ENCODE measurements around the gene CACNB2. TPM values are rescaled to one million over a fixed set of nuclear protein-coding genes. Genes with fewer than 3 reads are reported as not detected.

CACNB2 gene
- total RNA-seq, 1 donor from 2014 or later: 7.6 TPM

DNA sequence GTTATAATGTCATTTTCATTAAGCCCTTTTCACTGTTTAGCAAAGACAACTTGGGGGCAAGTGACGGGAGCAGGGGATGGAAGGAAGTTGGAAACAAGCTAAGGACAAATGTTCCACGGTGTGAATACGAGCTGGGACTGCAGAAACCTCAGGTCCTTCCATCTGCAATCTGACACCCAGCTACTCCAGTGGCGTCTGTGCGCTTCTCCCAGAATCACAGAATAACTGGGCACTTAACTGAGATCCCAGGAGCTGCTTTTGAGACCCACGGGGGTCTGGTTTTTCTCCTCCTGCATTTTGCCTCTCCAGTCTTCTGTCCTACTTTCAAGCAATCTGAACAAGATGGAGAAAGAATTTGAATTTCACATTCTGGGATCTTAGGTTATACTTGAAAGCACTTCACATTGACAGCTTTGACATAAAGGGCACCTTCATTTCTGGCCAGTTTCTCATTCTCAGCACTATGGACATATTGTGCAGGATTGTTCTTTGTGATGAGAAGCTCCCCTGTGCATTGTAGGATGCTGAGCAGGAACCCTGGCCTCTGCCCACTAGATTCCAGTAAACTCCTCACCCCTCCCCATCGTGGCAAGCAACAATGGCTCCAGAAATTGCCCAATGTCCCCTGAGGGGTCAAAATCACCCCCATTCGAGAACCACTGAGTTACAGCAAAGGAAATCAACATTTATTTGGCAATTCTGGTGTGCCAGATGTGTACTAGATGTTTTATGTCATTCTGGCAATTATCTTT is 194.1 kb downstream of the CACNB2 start:
- Mint-ChIP-seq H3K27me3 (peaks cover 4% of the 10 kb centered on the region), H3K27ac (no peak overlapping the region), H3K36me3 (no peaks in the 10 kb centered on the region), H3K9me3 (no peaks in the 10 kb centered on the region), H3K4me3 (no peak overlapping the region), H3K4me1 (ENCODE audit: unreplicated experiment) (peaks cover 5% of the 10 kb centered on the region)
- TF ChIP-seq, protein P1, sequence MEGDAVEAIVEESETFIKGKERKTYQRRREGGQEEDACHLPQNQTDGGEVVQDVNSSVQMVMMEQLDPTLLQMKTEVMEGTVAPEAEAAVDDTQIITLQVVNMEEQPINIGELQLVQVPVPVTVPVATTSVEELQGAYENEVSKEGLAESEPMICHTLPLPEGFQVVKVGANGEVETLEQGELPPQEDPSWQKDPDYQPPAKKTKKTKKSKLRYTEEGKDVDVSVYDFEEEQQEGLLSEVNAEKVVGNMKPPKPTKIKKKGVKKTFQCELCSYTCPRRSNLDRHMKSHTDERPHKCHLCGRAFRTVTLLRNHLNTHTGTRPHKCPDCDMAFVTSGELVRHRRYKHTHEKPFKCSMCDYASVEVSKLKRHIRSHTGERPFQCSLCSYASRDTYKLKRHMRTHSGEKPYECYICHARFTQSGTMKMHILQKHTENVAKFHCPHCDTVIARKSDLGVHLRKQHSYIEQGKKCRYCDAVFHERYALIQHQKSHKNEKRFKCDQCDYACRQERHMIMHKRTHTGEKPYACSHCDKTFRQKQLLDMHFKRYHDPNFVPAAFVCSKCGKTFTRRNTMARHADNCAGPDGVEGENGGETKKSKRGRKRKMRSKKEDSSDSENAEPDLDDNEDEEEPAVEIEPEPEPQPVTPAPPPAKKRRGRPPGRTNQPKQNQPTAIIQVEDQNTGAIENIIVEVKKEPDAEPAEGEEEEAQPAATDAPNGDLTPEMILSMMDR (conservative IDR thresholded peaks at IDR 0.05): no peak
- DNase-seq (ENCODE audit: extremely low spot score, unreplicated experiment): no peak

- Mint-ChIP-seq H3K4me1 (ENCODE audit: unreplicated experiment) (peaks cover 7% of the 10 kb centered on the region), H3K36me3 (no peaks in the 10 kb centered on the region), H3K9me3 (no peaks in the 10 kb centered on the region), H3K27me3 (no peaks in the 10 kb centered on the region), H3K27ac (no peak overlapping the region), H3K4me3 (no peak overlapping the region)
- TF ChIP-seq, protein P1 (conservative IDR thresholded peaks at IDR 0.05): no peak
- DNase-seq (ENCODE audit: extremely low spot score, unreplicated experiment): no peak
Observed at GRCh38 chr10:18340496-18341051, 200.3 kb downstream of the CACNB2 start.

DNA sequence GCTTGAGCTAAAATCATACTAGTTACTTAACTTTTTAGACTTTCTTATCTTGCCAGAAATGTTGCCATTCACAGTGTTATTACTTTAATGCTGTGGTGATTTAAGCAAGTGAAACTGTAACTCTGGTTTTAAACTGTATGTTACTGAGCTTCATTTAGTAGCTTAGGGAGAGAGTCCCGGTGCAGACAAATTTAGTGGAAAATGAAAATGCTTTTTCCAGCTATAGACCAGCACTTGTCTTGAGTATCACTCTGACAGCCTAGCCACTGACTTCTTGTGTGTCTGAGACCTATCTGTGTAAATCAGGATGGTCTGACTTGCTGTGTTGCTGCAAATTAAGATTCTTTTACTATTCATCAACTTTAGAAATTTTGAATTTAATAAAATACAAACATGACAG is 200.8 kb downstream of the CACNB2 start:
- DNase-seq (ENCODE audit: extremely low spot score, unreplicated experiment): no peak
- no peaks in the 10 kb centered on the region for H3K27me3 Mint-ChIP-seq
- no peak overlapping the region for H3K27ac Mint-ChIP-seq
- TF ChIP-seq, protein P1 (conservative IDR thresholded peaks at IDR 0.05): no peak
- H3K9me3 Mint-ChIP-seq: no peaks in the 10 kb centered on the region
- no peak overlapping the region for H3K4me3 Mint-ChIP-seq
- H3K4me1 Mint-ChIP-seq (ENCODE audit: unreplicated experiment): peaks cover 7% of the 10 kb centered on the region
- H3K36me3 Mint-ChIP-seq: no peaks in the 10 kb centered on the region

DNA sequence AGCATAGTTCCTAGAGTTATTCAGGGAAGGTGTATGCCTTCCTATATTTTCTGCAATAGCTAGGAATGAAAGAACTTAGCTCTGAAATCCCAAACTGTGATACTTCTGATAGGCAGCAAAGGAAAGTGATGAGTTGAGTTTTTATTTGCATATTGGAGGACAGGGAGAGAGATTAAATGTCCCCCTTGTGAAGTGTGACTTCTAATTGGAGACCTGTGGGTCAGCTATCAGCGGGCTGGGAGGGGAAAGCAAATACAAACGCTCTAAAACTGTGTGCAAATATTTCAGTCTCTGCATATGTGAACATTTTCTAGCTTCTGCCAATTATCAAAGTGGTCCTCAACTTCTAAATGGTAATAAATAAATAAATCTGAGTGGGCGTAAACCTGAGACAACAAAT is 203.3 kb downstream of the CACNB2 start:
- no peaks in the 10 kb centered on the region for H3K36me3 Mint-ChIP-seq

GRCh38 chr10:18345308-18345707 is 205.1 kb downstream of the CACNB2 start:
- Mint-ChIP-seq H3K4me3 (no peak overlapping the region), H3K36me3 (no peaks in the 10 kb centered on the region), H3K27ac (no peak overlapping the region), H3K4me1 (ENCODE audit: unreplicated experiment) (peaks cover 8% of the 10 kb centered on the region), H3K27me3 (no peaks in the 10 kb centered on the region), H3K9me3 (no peaks in the 10 kb centered on the region)
- DNase-seq (ENCODE audit: extremely low spot score, unreplicated experiment): no peak
- TF ChIP-seq, protein P1 (conservative IDR thresholded peaks at IDR 0.05): no peak

More for the DNA sequence above, 203.3 kb downstream of the CACNB2 start:
- no peaks in the 10 kb centered on the region for H3K27me3 Mint-ChIP-seq
- H3K9me3 Mint-ChIP-seq: no peaks in the 10 kb centered on the region
- no peak overlapping the region for H3K27ac Mint-ChIP-seq
- H3K4me1 Mint-ChIP-seq (ENCODE audit: unreplicated experiment): peaks cover 7% of the 10 kb centered on the region
- DNase-seq (ENCODE audit: extremely low spot score, unreplicated experiment): no peak
- no peak overlapping the region for H3K4me3 Mint-ChIP-seq
- TF ChIP-seq, protein P1 (conservative IDR thresholded peaks at IDR 0.05): no peak
